H7 (cell line): Measurements from ENCODE around the gene ITGBL1. TPM values are rescaled to one million over a fixed set of nuclear protein-coding genes. Genes with fewer than 3 reads are reported as not detected.

ENCODE experiments used
- DNase-seq: peaks from one replicate; pipeline ENCODE4 v3.0.0; 2012
- H3K27me3 ChIP-seq: 2 replicates; pipeline ENCODE4 v1.6.0; 2011; ENCODE audit warnings: mild to moderate bottlenecking, low read length; ENCODE audit not compliant: control insufficient read depth, insufficient read depth
- H3K36me3 ChIP-seq: replicated peaks from 2 replicates; pipeline ENCODE4 v1.5.1; 2011; ENCODE audit warnings: low read length; ENCODE audit not compliant: control insufficient read depth, insufficient read depth
- H3K4me3 ChIP-seq: 2 replicates; pipeline ENCODE4 v1.5.1; 2011; ENCODE audit warnings: low read depth, mild to moderate bottlenecking, control low read depth, low read length, moderate library complexity; ENCODE audit not compliant: insufficient read depth
- total RNA-seq: library from RNA; depleted of rRNA; stranded (reverse); fragments of >200 nt; shearing (Covaris generic); gene quantifications from 2 replicates; pipeline ENCODE4 v1.2.3, GENCODE V29; 2014

The ITGBL1 gene
- total RNA-seq, 1 experiment from 2014 or later = 0.03 TPM

DNA sequence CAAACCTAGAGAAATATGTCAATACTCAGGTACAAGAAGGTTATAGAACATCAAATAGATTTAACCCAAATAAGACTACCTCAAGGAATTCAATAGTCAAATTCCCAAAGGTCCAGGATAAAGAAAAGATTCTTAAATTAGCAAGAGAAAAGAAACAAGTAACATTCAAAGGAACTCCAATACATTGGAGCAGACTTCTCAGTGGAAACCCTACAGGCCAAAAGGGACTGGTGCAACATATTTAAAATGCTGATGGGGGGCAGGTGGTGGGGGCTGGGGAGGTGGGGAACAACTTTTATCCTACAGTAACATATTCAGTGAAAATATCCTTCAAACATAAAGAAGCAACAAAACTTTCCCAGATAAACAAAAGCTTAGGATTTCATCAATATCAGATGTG, 23.1 kb downstream of the ITGBL1 start:
- Histone ChIP-seq H3K27me3 (no peaks in the 10 kb centered on the region), H3K4me3 (no peak overlapping the region), H3K36me3 (no peaks in the 10 kb centered on the region)
- no peak for DNase-seq

DNA sequence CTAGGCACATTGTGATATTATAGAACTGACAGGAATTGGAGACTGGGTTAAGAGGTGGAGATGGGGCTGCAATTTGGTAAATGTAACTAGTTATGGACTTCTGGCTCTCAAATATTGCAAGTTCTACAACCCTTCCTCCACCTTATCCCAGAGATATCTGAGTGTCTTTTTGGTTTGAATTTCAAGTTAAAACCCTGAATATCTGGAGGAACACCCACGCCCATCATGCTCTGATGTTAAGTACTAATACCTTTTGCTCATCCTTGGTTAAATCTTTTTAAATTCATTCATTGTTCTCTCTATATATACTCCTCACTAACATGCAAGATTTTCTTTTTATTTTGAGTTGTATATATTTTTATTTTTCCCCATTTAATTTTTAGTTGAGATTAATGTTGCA, 28.9 kb downstream of the ITGBL1 start:
- Histone ChIP-seq H3K4me3 (no peak overlapping the region), H3K27me3 (no peaks in the 10 kb centered on the region), H3K36me3 (no peaks in the 10 kb centered on the region)
- no peak for DNase-seq

- Histone ChIP-seq H3K27me3 (no peaks in the 10 kb centered on the region), H3K36me3 (no peaks in the 10 kb centered on the region), H3K4me3 (no peak overlapping the region)
- no peak for DNase-seq
Observed at GRCh38 chr13:101486708-101487437, 34.4 kb downstream of the ITGBL1 start.

- no peak overlapping the region for H3K4me3 ChIP-seq
- H3K36me3 ChIP-seq = no peaks in the 10 kb centered on the region
- H3K27me3 ChIP-seq = no peaks in the 10 kb centered on the region
- no peak for DNase-seq
Observed at GRCh38 chr13:101487438-101487830, 35.0 kb downstream of the ITGBL1 start.

DNA sequence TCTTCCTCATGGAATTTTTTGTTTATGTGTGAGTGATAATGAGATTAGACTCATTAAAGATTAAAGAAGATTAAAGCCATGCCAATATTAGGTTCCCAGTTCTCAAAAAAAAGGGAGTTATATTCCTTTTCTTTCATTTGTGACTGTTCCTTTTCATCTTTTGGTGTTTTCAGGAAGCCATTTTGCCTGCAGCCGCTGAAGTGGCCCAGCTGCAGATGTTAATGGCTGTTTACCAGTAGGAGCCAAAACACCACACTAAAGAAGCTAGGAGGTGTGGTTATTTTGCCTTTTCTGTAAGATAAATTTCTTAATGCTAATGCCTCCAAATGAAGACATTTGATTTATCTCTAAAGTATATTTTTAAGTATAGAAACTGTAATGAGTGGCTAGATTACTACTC, 36.3 kb downstream of the ITGBL1 start:
- H3K4me3 ChIP-seq = no peak overlapping the region
- no peak for DNase-seq
- no peaks in the 10 kb centered on the region for H3K27me3 ChIP-seq
- no peaks in the 10 kb centered on the region for H3K36me3 ChIP-seq

- Histone ChIP-seq H3K27me3 (no peaks in the 10 kb centered on the region), H3K36me3 (no peaks in the 10 kb centered on the region), H3K4me3 (no peak overlapping the region)
- DNase-seq = no peak
Observed at GRCh38 chr13:101489643-101490405, 37.3 kb downstream of the ITGBL1 start.

GRCh38 chr13:101490406-101491015, 38.0 kb downstream of the ITGBL1 start:
- DNase-seq = no peak
- Histone ChIP-seq H3K4me3 (no peak overlapping the region), H3K36me3 (no peaks in the 10 kb centered on the region), H3K27me3 (no peaks in the 10 kb centered on the region)

GRCh38 chr13:101492251-101492910, 39.9 kb downstream of the ITGBL1 start:
- no peak for DNase-seq
- Histone ChIP-seq H3K4me3 (no peak overlapping the region), H3K36me3 (no peaks in the 10 kb centered on the region), H3K27me3 (no peaks in the 10 kb centered on the region)

DNA sequence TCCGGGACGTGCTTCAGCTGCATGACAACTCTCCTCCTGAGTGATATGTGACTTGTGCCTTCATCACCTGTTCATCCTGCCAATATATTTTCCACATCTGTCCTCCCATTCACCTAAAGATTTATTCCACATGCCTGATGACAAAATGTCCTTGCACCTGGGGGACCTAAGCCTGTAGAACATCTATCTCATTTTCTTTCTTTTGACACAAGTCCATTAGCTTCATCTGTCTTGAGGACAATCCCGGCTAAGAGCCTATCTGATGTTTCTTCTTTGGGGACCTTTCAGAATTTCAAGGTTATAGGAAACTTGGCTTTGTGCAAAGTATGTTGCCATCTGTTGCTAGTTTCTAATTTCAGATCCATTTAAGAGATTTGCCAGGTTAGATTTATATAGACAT, 41.1 kb downstream of the ITGBL1 start:
- no peak for DNase-seq
- no peaks in the 10 kb centered on the region for H3K27me3 ChIP-seq
- no peaks in the 10 kb centered on the region for H3K36me3 ChIP-seq
- H3K4me3 ChIP-seq = no peak overlapping the region

- no peak overlapping the region for H3K4me3 ChIP-seq
- H3K27me3 ChIP-seq = no peaks in the 10 kb centered on the region
- no peaks in the 10 kb centered on the region for H3K36me3 ChIP-seq
- no peak for DNase-seq
Observed at GRCh38 chr13:101499406-101499805, 46.9 kb downstream of the ITGBL1 start.

- no peak for DNase-seq
- no peaks in the 10 kb centered on the region for H3K27me3 ChIP-seq
- no peaks in the 10 kb centered on the region for H3K36me3 ChIP-seq
- no peak overlapping the region for H3K4me3 ChIP-seq
Observed at GRCh38 chr13:101502618-101503017, 50.1 kb downstream of the ITGBL1 start.

DNA sequence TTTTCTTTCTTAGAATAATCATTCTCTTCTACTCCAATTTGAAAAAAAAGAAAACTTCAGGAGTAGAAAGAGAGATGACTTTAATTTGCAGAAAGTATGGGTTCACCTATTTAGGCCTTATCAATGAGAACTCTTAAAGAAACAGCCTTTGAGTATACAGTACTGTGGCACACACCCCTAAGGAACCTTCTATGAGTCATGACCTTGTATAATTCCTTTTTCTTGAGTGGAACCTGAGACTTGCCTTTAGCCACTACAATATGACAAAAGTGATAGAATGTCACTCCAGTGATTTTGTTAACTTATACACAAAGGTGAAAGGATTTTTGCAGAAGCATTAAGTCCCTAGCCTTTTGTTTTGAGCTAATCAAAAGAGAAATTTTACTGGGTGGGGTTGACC, 58.7 kb downstream of the ITGBL1 start:
- no peak for DNase-seq
- Histone ChIP-seq H3K4me3 (no peak overlapping the region), H3K27me3 (no peaks in the 10 kb centered on the region), H3K36me3 (no peaks in the 10 kb centered on the region)

GRCh38 chr13:101511766-101512165, 59.3 kb downstream of the ITGBL1 start:
- DNase-seq = no peak
- no peak overlapping the region for H3K4me3 ChIP-seq
- no peaks in the 10 kb centered on the region for H3K36me3 ChIP-seq
- no peaks in the 10 kb centered on the region for H3K27me3 ChIP-seq

GRCh38 chr13:101512650-101513049, 60.2 kb downstream of the ITGBL1 start:
- Histone ChIP-seq H3K36me3 (no peaks in the 10 kb centered on the region), H3K4me3 (no peak overlapping the region), H3K27me3 (no peaks in the 10 kb centered on the region)
- DNase-seq = no peak

DNA sequence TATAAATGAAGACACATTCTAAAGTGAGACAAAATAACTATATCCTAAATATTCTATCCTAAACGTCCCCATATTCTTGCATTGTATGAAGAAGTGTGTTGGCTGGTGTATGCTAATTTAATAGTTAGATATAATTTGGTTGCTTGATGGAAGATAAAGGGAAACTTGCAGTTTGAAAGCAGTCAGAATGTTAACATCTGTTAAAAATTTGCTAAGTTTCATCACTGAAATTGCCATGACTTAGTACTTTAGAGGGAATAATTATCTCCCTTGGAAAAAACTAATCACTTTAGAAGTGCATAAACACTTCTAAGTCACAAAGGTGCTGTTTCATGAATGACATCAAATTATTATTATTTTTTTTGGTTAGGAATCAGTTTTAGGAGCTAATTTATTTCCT, 61.6 kb downstream of the ITGBL1 start:
- no peaks in the 10 kb centered on the region for H3K27me3 ChIP-seq
- no peak for DNase-seq
- H3K4me3 ChIP-seq = no peak overlapping the region
- H3K36me3 ChIP-seq = no peaks in the 10 kb centered on the region
